ENCODE data around the gene CECR2. TPM values are rescaled to one million over a fixed set of nuclear protein-coding genes. Genes with fewer than 3 reads are reported as not detected.

CECR2 gene
- total RNA-seq, 1 donor from 2014 or later = 1.4 TPM

DNA sequence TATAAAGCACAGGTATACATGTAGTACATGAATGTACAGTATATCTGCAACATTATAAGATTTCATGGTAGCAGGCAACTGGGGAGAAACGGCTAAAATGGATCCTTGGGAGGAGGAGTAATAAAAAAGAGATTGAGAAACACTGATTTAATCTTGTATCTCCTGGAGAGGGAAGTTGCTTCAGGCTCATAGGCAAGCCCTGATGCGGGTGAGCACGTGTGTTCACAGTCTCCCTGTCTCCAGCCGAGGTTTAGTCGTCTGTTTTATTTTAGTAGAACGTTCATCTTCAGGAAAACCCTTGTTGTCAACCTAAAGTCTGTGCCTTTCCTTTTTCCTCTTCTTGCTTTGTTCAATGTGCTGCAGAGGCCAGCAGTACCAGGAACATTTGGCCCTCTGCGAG, 172.2 kb downstream of the CECR2 start:
- DNase-seq (ENCODE audit: low spot score in 2 of 2) = no peak
- peaks cover 0 to 3% of the 10 kb centered on the region in 2 donors for H3K4me1 ChIP-seq
- TF ChIP-seq CTCF (IDR thresholded peaks at IDR 0.05) = no peak
- no peaks in the 10 kb centered on the region for H3K27me3 ChIP-seq
- intact Hi-C loops (cut with DNase I) = no loop called here
- H3K36me3 ChIP-seq = no peaks in the 10 kb centered on the region
- no peak overlapping the region for H3K27ac ChIP-seq
- no peaks in the 10 kb centered on the region for H3K9me3 ChIP-seq
- H3K4me3 ChIP-seq = no peak overlapping the region

GRCh38 chr22:17542452-17542851, 173.2 kb downstream of the CECR2 start:
- TF ChIP-seq CTCF (IDR thresholded peaks at IDR 0.05) = no peak
- no peak for DNase-seq (ENCODE audit: low spot score in 2 of 2)
- Histone ChIP-seq H3K4me3 (no peak overlapping the region), H3K4me1 (no peaks in the 10 kb centered on the region), H3K27ac (no peak overlapping the region), H3K36me3 (no peaks in the 10 kb centered on the region), H3K9me3 (no peaks in the 10 kb centered on the region), H3K27me3 (no peaks in the 10 kb centered on the region)
- intact Hi-C loops (cut with DNase I) = no loop called here

GRCh38 chr22:17548010-17548755, 178.9 kb downstream of the CECR2 start:
- Histone ChIP-seq H3K4me3 (no peak overlapping the region), H3K36me3 (no peaks in the 10 kb centered on the region), H3K27ac (no peak overlapping the region), H3K27me3 (no peaks in the 10 kb centered on the region), H3K9me3 (no peaks in the 10 kb centered on the region), H3K4me1 (no peaks in the 10 kb centered on the region)
- intact Hi-C loops (cut with DNase I) = no loop called here
- TF ChIP-seq CTCF (IDR thresholded peaks at IDR 0.05) = no peak
- no peak for DNase-seq (ENCODE audit: low spot score in 2 of 2)

GRCh38 chr22:17548756-17549035, 179.4 kb downstream of the CECR2 start:
- no peak for DNase-seq (ENCODE audit: low spot score in 2 of 2)
- intact Hi-C loops (cut with DNase I) = no loop called here
- Histone ChIP-seq H3K27me3 (no peaks in the 10 kb centered on the region), H3K4me1 (no peaks in the 10 kb centered on the region), H3K36me3 (no peaks in the 10 kb centered on the region), H3K27ac (no peak overlapping the region), H3K9me3 (no peaks in the 10 kb centered on the region), H3K4me3 (no peak overlapping the region)
- no peak for TF ChIP-seq CTCF (IDR thresholded peaks at IDR 0.05)

DNA sequence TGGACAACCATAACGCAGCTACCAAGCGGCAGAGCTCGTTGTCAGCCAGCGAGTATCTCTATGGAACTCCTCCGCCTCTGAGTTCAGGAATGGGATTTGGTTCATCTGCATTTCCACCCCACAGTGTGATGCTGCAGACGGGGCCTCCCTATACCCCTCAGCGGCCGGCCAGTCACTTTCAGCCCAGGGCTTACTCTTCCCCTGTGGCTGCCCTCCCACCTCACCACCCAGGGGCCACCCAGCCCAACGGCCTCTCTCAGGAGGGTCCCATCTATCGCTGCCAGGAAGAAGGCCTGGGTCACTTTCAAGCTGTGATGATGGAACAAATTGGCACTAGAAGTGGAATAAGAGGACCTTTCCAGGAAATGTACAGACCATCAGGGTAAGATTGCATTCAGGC, 179.9 kb downstream of the CECR2 start:
- TF ChIP-seq CTCF (IDR thresholded peaks at IDR 0.05) = no peak
- H3K4me1 ChIP-seq = no peaks in the 10 kb centered on the region
- no peaks in the 10 kb centered on the region for H3K27me3 ChIP-seq
- no peaks in the 10 kb centered on the region for H3K9me3 ChIP-seq
- no peak overlapping the region for H3K27ac ChIP-seq
- intact Hi-C loops (cut with DNase I) = no loop called here
- no peak overlapping the region for H3K4me3 ChIP-seq
- no peak for DNase-seq (ENCODE audit: low spot score in 2 of 2)
- no peaks in the 10 kb centered on the region for H3K36me3 ChIP-seq

DNA sequence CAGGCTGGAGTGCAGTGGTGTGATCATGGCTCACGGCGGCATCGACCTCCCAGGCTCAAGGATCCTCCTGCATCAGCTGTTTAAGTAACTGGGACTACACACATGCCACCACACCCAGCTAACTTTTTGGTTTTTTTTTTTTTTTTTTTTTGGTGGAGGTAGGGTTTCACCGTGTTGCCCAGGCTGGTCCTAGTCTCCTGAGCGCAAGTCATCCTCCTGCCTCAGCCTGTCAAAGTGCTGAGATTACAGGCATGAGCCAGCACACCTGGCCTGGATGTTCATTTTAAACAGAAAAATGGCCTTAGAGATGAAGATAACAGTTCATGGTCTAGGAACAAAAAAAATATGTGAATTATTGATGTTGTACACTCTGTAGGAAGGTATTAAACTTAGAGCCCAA, 180.4 kb downstream of the CECR2 start:
- H3K4me1 ChIP-seq = no peaks in the 10 kb centered on the region
- H3K27me3 ChIP-seq = no peaks in the 10 kb centered on the region
- DNase-seq (ENCODE audit: low spot score in 2 of 2) = no peak
- intact Hi-C loops (cut with DNase I) = no loop called here
- H3K4me3 ChIP-seq = no peak overlapping the region
- no peak overlapping the region for H3K27ac ChIP-seq
- no peaks in the 10 kb centered on the region for H3K36me3 ChIP-seq
- no peak for TF ChIP-seq CTCF (IDR thresholded peaks at IDR 0.05)
- H3K9me3 ChIP-seq = no peaks in the 10 kb centered on the region

Data from ascending aorta (tissue), 2 donors.